Mucosa of descending colon (tissue), 3 donors: Measurements from ENCODE around the gene YWHAE. TPM values are rescaled to one million over a fixed set of nuclear protein-coding genes. Genes with fewer than 3 reads are reported as not detected.
"Not testable (repeated sequence)": the region's sequence is repeated elsewhere in the genome, so short reads cannot be mapped to it uniquely, and the experiment has no call there.

Experiments used
- ATAC-seq: fragments of 200-7000 bp; cut with Tn5 transposase; one replicate; pipeline ENCODE4 v1.9.1; 2020; ENCODE audit warnings: mild to moderate bottlenecking, moderate library complexity
- DNase-seq, 3 donors: peaks; one replicate each; pipeline ENCODE4 v3.0.0-alpha.2; 2020
- H3K36me3 ChIP-seq: fragments of 200-600 bp; one replicate; pipeline ENCODE4 v1.8.0; 2021; ENCODE audit warnings: low read depth, mild to moderate bottlenecking
- H3K4me1 ChIP-seq: fragments of 200-600 bp; one replicate; pipeline ENCODE4 v1.8.0; 2021; ENCODE audit warnings: low read depth, mild to moderate bottlenecking
- H3K4me3 ChIP-seq: fragments of 200-600 bp; one replicate; pipeline ENCODE4 v1.8.0; 2021; ENCODE audit warnings: mild to moderate bottlenecking
- H3K9me3 ChIP-seq: fragments of 200-600 bp; one replicate; pipeline ENCODE4 v1.8.0; 2021; ENCODE audit warnings: mild to moderate bottlenecking
- intact Hi-C, 2 donors: fragments of 100-400 bp; cut with DNase I in 1 of 2; cut with micrococcal nuclease in 1 of 2; formaldehyde crosslinking; loops; one replicate each; pipeline versions ENCODE4 v1.11.0 to v1.11.1; 2022; cut with DNase I, micrococcal nuclease
- total RNA-seq, 3 donors: library from RNA; stranded (reverse); fragmentation: NEBNext Ultra II Directional in 2 of 3; extraction: Animal tissue kit (Norgen Biotek cat#: 25700) in 2 of 3; gene quantifications; one replicate each; pipeline versions ENCODE4 v1.2.1 to v1.2.4, GENCODE V29; 2021 to 2023
- TF ChIP-seq, protein P1 (sequence below): fragments of 200-600 bp; IDR thresholded peaks from one replicate; pipeline ENCODE4 v1.8.0; 2022; ENCODE audit warnings: antibody characterized with exemption, mild to moderate bottlenecking
- donor health status: DM: no; HTN: no; CAD: no; lungs with moderate emphysema.
- donor health status: DM: no; HTN: no; CAD: no.
- donor health status: DM: no; HTN: yes; CAD: no.

YWHAE gene
- total RNA-seq, 3 donors from 2014 or later: 370 to 494 (median 380) TPM

DNA sequence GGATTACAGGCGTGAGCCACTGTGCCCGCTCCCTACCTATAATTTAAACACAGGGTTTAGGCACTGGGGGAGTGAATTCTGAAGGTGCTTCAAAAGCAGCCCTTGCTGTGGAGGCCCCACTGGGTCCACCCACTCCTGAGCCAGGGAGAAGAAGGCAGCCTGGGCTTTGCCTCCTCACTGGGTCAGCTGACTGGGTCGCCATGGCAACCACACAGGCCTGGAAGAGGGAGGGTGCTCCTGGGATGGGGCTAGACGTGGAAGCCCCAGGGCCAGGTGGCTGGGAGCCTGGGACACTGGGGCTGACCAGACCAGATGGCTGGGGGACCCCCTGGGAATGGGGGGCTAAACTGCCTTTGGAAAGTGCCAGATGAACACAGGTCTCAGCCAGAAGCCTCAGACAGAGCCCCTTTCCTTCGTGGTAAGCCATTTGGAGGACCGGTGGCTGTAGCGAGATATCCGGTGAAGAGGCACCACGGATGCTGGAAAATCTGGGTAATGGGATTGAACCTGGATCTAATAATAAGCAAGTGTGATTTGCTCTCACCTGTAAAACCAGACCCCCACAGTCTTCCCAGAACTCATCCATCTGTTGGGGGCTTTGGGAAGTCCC lies 87.7 kb downstream of the YWHAE start:
- ATAC-seq (no peak), DNase-seq (peak in 1 of 3 donors; percentile 10)
- H3K9me3 ChIP-seq: no peaks in the 10 kb centered on the region
- TF ChIP-seq, protein P1, sequence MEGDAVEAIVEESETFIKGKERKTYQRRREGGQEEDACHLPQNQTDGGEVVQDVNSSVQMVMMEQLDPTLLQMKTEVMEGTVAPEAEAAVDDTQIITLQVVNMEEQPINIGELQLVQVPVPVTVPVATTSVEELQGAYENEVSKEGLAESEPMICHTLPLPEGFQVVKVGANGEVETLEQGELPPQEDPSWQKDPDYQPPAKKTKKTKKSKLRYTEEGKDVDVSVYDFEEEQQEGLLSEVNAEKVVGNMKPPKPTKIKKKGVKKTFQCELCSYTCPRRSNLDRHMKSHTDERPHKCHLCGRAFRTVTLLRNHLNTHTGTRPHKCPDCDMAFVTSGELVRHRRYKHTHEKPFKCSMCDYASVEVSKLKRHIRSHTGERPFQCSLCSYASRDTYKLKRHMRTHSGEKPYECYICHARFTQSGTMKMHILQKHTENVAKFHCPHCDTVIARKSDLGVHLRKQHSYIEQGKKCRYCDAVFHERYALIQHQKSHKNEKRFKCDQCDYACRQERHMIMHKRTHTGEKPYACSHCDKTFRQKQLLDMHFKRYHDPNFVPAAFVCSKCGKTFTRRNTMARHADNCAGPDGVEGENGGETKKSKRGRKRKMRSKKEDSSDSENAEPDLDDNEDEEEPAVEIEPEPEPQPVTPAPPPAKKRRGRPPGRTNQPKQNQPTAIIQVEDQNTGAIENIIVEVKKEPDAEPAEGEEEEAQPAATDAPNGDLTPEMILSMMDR: no peak
- no peak overlapping the region for H3K4me3 ChIP-seq
- H3K4me1 ChIP-seq: no peaks in the 10 kb centered on the region
- intact Hi-C loops: no loop called here
- H3K36me3 ChIP-seq: no peaks in the 10 kb centered on the region

DNA sequence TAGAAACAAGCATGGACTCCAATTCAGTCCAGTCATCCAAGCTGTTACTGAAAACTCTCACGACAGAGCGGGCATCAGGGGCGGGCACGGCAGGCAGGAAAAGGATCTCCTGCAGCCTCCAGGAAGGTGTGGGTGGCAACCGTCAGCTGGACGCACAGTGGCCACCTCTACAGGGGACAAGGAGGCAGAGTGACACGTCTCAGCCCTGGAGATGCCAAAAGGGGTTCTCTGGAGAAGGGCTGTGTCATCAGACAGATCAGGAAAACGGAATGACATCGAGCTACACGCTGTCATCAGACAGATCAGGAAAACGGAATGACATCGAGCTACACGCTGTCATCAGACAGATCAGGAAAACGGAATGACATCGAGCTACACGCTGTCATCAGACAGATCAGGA lies 92.2 kb downstream of the YWHAE start:
- H3K36me3 ChIP-seq, H3K4me1 ChIP-seq, H3K9me3 ChIP-seq, H3K4me3 ChIP-seq, DNase-seq, intact Hi-C loops, ATAC-seq: not testable (repeated sequence)

DNA sequence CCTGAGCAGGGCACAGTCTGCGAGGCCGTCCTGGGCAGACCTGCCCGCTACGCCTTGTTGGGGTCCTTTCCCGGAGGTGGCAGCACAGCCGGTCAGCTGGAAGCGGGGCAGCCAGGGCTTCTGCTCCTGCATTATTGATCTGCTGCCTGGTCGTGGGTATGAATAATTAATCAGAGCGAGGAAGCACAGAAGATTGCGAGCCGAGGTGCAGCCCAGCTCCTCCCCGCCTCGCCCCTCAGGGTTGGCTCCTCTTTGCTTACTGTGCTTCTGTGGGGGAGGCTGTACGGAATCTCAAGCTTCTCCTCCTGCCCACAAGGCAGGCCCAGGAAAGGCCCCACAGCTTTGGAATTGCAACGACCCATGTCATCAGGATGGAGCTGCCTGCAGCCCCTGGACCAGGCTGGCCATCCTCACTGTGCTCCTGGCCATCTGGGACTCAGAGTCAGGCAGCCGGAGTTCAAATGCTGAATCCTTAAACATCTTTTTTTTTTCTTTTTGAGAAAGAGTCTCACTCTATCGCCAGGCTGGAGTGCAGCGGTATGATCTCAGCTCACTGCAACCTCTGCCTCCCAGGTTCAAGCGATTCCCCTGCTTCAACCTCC lies 95.0 kb downstream of the YWHAE start:
- no peak for ATAC-seq
- no peaks in the 10 kb centered on the region for H3K9me3 ChIP-seq
- no peaks in the 10 kb centered on the region for H3K36me3 ChIP-seq
- H3K4me3 ChIP-seq: no peak overlapping the region
- TF ChIP-seq, protein P1: no peak
- H3K4me1 ChIP-seq: no peaks in the 10 kb centered on the region
- intact Hi-C loops: no loop called here
- DNase-seq: no peak

DNA sequence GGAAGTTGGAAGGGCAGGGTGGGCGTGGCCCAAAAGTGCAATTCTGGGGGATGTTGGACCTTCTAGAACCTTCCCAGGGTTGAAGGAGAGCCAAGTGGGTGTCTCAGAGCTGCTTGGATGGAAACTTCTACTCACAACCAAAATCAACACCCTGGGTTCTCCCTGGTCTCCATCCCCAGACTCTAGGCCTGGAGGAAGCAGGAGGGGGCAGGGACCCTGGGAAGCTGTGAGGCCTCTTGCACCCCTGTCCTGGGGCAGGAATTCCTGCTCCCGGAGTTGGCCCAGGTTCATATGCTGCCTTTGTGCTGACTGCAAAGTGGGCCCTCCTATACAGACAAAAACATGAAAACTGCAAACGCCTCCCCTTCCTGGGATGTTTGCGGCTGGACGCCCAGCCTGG lies 95.5 kb downstream of the YWHAE start:
- Histone ChIP-seq H3K4me3 (no peak overlapping the region), H3K36me3 (no peaks in the 10 kb centered on the region), H3K4me1 (no peaks in the 10 kb centered on the region), H3K9me3 (no peaks in the 10 kb centered on the region)
- intact Hi-C loops: no loop called here
- ATAC-seq: no peak
- TF ChIP-seq, protein P1: no peak
- no peak for DNase-seq

DNA sequence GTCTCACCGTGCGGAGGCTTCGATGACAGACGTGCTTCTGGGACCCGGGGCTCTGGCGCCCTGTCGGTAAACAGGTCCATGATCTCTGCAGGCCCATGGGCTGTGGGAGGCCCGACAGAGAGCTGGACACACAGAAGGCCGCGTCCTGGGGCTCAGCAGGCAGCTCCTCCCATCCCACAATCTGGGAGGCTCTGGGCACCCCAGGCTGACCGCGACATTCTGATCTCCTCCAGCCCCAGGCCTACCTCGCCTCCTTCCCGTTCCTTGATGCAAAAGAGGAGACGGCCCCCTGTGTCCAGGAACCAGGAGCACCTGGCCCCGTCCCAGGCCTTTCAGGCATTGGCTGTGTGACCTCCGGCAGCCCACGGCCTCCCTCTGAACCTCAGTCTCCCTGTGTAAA lies 97.3 kb downstream of the YWHAE start:
- Histone ChIP-seq H3K4me1 (no peaks in the 10 kb centered on the region), H3K36me3 (no peaks in the 10 kb centered on the region), H3K4me3 (no peak overlapping the region), H3K9me3 (no peaks in the 10 kb centered on the region)
- intact Hi-C loops: no loop called here
- DNase-seq (no peak), ATAC-seq (no peak)
- TF ChIP-seq, protein P1: no peak

DNA sequence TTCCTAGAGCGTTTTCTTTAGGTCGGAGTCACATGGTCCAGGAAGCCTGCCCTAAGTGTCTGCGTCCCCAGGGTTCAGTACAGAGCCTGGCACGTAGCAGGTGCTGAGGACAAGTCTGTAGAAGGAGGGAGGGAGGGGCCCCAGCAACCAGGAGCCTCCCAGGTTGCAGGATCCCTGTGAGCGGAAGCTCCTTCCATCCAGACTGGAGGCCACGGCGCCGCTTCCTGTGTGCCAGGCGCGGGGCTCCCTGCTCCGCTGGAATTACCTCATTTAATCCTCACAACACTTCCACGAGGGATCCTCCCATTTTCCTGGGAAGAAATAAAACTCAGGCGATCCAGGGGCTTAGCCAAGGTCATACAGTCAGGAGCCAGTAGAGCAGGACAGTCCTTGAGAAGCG lies 98.5 kb downstream of the YWHAE start:
- intact Hi-C loops: no loop called here
- H3K4me1 ChIP-seq: no peaks in the 10 kb centered on the region
- TF ChIP-seq, protein P1: no peak

More for the DNA sequence above, 98.5 kb downstream of the YWHAE start:
- DNase-seq: no peak
- Histone ChIP-seq H3K36me3 (no peaks in the 10 kb centered on the region), H3K4me3 (no peak overlapping the region), H3K9me3 (no peaks in the 10 kb centered on the region)
- ATAC-seq: no peak
